Suprapubic skin (tissue), 4 donors: Measurements from ENCODE around the gene RNF145. TPM values are rescaled to one million over a fixed set of nuclear protein-coding genes. Genes with fewer than 3 reads are reported as not detected.

Experiments
- DNase-seq, 2 donors: peaks; one replicate each; pipeline ENCODE4 v3.0.0-alpha.2; 2019; ENCODE audit warnings: low spot score in 2 of 2
- H3K27ac ChIP-seq: fragments of 200-600 bp; sonication (generic); one replicate; pipeline ENCODE4 v1.5.1; 2019
- H3K27me3 ChIP-seq: fragments of 200-600 bp; sonication (generic); one replicate; pipeline ENCODE4 v1.5.1; 2019
- H3K36me3 ChIP-seq: fragments of 200-600 bp; sonication (generic); one replicate; pipeline ENCODE4 v1.5.1; 2019
- H3K4me1 ChIP-seq: fragments of 200-600 bp; sonication (generic); one replicate; pipeline ENCODE4 v1.5.1; 2019
- H3K4me3 ChIP-seq: fragments of 200-600 bp; sonication (generic); one replicate; pipeline ENCODE4 v1.5.1; 2019; ENCODE audit warnings: mild to moderate bottlenecking
- H3K9me3 ChIP-seq: fragments of 200-600 bp; sonication (generic); one replicate; pipeline ENCODE4 v1.5.1; 2019
- EP300 ChIP-seq: sonication (generic); formaldehyde crosslinking; IDR thresholded peaks from one replicate; pipeline ENCODE4 v1.6.1; 2017; ENCODE audit warnings: antibody characterized with exemption
- POLR2A ChIP-seq, 2 donors: fragments of 450-650 bp; IDR thresholded peaks; one replicate each; pipeline ENCODE4 v1.6.1; 2017; ENCODE audit warnings: antibody characterized with exemption in 2 of 2, mild to moderate bottlenecking in 2 of 2, moderate library complexity in 2 of 2
- POLR2AphosphoS5 ChIP-seq, 3 donors: sonication (generic); formaldehyde crosslinking; IDR thresholded peaks; one replicate each; pipeline ENCODE4 v1.6.1; 2017; ENCODE audit warnings: antibody characterized with exemption in 3 of 3
- WGBS: methylation state at CpG from one replicate; pipeline ENCODE4 v1.1.5; 2018; 5-methylcytosine and 5-hydroxymethylcytosine counted together
- total RNA-seq, 4 donors: library from RNA; depleted of rRNA; stranded (reverse); fragments of >200 nt; gene quantifications; one replicate each; pipeline ENCODE4 v1.1.0, GENCODE V29; 2016
- TF ChIP-seq, protein P1 (sequence below), 2 donors: fragments of 200-600 bp in 1 of 2; fragments of 450-650 bp in 1 of 2; sonication (generic) in 1 of 2; IDR thresholded peaks; one replicate each; pipeline ENCODE4 v1.5.1; 2016 to 2019; ENCODE audit warnings: antibody characterized with exemption in 2 of 2, mild to moderate bottlenecking in 1 of 2, moderate library complexity in 1 of 2

The RNF145 gene
- total RNA-seq, 4 donors from 2014 or later = 37.4 to 57.0 (median 48.2) TPM

DNA sequence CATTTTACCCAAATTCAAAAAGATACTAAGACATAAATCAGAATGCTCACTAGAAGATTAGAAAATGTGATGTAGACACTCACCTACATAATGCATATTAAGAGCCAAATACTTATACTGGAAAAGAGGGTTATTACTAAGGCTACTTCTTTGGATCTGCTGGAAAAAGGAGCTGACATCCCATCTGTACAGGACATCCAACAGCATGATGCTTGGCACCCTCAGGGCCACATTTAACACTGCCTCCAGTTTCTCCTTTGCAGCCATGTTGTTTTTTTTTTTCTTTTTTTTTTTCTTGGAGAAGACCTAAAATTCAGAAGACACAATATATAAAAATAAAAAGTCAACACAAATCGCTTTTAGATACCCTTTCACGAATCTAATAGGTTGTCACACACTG, 6.0 kb downstream of the RNF145 start:
- 86% methylated on average over 2 of the region's 2 CpGs for WGBS
- TF ChIP-seq EP300 = no peak
- TF ChIP-seq, protein P1, sequence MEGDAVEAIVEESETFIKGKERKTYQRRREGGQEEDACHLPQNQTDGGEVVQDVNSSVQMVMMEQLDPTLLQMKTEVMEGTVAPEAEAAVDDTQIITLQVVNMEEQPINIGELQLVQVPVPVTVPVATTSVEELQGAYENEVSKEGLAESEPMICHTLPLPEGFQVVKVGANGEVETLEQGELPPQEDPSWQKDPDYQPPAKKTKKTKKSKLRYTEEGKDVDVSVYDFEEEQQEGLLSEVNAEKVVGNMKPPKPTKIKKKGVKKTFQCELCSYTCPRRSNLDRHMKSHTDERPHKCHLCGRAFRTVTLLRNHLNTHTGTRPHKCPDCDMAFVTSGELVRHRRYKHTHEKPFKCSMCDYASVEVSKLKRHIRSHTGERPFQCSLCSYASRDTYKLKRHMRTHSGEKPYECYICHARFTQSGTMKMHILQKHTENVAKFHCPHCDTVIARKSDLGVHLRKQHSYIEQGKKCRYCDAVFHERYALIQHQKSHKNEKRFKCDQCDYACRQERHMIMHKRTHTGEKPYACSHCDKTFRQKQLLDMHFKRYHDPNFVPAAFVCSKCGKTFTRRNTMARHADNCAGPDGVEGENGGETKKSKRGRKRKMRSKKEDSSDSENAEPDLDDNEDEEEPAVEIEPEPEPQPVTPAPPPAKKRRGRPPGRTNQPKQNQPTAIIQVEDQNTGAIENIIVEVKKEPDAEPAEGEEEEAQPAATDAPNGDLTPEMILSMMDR (IDR thresholded peaks at IDR 0.05) = no peak
- TF ChIP-seq POLR2AphosphoS5 (IDR thresholded peaks at IDR 0.05) = no peak
- no peak for TF ChIP-seq POLR2A (IDR thresholded peaks at IDR 0.05)
- Histone ChIP-seq H3K9me3 (no peaks in the 10 kb centered on the region), H3K4me3 (no peak overlapping the region), H3K27me3 (no peaks in the 10 kb centered on the region), H3K36me3 (no peaks in the 10 kb centered on the region), H3K4me1 (peaks cover 56% of the 10 kb centered on the region), H3K27ac (no peak overlapping the region)
- DNase-seq = no peak

DNA sequence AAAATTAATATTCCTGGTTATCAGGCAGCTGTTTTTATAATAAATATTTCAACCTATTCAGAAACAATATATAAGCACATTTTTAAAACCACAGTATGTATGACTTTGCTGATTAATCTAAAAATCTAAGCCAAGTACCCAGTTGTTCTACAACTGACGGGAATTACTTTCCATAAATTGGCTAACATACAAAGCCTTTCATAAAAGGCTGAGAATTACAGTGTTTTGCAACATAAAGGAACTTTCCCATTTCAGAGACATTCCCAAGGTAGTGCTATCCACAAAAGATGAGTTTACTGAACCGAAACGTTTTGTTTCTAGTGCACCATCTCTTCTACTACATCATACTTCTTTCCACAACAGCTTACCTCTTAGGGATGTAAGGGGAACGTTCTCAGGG, 7.2 kb downstream of the RNF145 start:
- 64% methylated on average over 4 of the region's 4 CpGs for WGBS
- Histone ChIP-seq H3K9me3 (no peaks in the 10 kb centered on the region), H3K27me3 (no peaks in the 10 kb centered on the region), H3K4me3 (no peak overlapping the region), H3K4me1 (peaks cover 51% of the 10 kb centered on the region), H3K36me3 (no peaks in the 10 kb centered on the region), H3K27ac (no peak overlapping the region)
- TF ChIP-seq POLR2AphosphoS5 (IDR thresholded peaks at IDR 0.05) (no peak), POLR2A (IDR thresholded peaks at IDR 0.05) (no peak), EP300 (no peak)
- TF ChIP-seq, protein P1 (IDR thresholded peaks at IDR 0.05) = no peak
- DNase-seq = no peak

GRCh38 chr5:159199780-159200179, 9.6 kb downstream of the RNF145 start:
- Histone ChIP-seq H3K9me3 (no peaks in the 10 kb centered on the region), H3K4me3 (no peak overlapping the region), H3K27me3 (no peaks in the 10 kb centered on the region), H3K36me3 (peaks cover under 1% of the 10 kb centered on the region), H3K27ac (no peak overlapping the region), H3K4me1 (peaks cover 27% of the 10 kb centered on the region)
- DNase-seq = no peak
- no peak for TF ChIP-seq POLR2AphosphoS5 (IDR thresholded peaks at IDR 0.05)
- no peak for TF ChIP-seq POLR2A (IDR thresholded peaks at IDR 0.05)
- TF ChIP-seq, protein P1 (IDR thresholded peaks at IDR 0.05) = no peak
- TF ChIP-seq EP300 = no peak
- WGBS = 90% methylated on average over 2 of the region's 2 CpGs

GRCh38 chr5:159199225-159199624, 10.1 kb downstream of the RNF145 start:
- H3K36me3 ChIP-seq = peaks cover 6% of the 10 kb centered on the region
- no peaks in the 10 kb centered on the region for H3K9me3 ChIP-seq
- no peak for DNase-seq
- TF ChIP-seq EP300 (no peak), POLR2AphosphoS5 (IDR thresholded peaks at IDR 0.05) (no peak)
- 93% methylated on average over 3 of the region's 3 CpGs for WGBS
- no peaks in the 10 kb centered on the region for H3K27me3 ChIP-seq
- H3K4me3 ChIP-seq = no peak overlapping the region
- H3K4me1 ChIP-seq = peaks cover 21% of the 10 kb centered on the region
- no peak overlapping the region for H3K27ac ChIP-seq

DNA sequence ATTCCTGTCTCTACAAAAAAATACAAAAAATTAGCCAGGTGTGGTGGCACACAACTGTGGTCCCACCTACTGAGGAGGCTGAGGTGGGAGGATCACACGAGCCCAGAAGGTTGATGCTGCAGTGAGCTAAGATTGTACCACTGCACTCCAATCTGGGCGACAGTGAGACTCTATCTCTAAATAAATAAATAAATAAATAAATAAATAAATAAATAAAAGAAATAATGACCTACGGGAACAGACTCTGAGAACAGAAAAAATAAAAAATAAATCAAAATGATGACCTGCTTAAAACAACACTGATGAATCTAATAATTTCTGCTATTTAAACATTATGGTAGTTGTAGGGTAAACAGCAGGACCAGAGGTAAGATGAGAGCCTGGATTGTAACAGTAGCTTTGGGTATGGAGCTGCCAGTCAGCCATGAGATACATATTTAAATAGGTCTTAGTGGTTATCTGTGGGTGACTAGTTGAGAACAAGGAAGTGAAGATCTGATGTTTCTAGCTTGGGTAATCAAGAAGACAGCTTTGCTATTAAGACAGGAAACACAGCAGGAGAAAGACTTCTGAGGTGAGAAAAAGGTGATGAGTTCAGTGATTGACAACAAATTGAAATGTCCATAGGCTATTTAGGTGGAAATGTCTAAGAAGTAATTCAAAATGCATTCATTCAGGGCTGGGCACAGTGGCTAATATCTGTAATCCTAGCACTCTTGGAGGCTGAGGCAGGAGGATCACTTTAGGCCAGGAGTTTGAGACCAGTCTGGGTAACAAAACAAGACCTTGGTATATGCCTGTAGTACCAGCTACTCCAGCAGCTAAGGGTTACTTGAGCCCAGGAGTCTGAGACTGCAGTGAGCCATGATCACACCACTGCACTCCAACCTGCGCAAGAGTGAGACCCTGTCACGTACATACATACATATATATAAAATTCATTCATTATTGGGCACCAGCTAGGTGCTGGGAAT, 11.0 kb downstream of the RNF145 start:
- H3K4me1 ChIP-seq = peaks cover 13% of the 10 kb centered on the region
- no peak overlapping the region for H3K27ac ChIP-seq
- 98% methylated on average over 5 of the region's 5 CpGs for WGBS

More for the DNA sequence above, 11.0 kb downstream of the RNF145 start:
- Histone ChIP-seq H3K9me3 (no peaks in the 10 kb centered on the region), H3K4me3 (no peak overlapping the region), H3K27me3 (no peaks in the 10 kb centered on the region), H3K36me3 (peaks cover 11% of the 10 kb centered on the region)
- DNase-seq = no peak
- no peak for TF ChIP-seq POLR2A (IDR thresholded peaks at IDR 0.05)
- TF ChIP-seq POLR2AphosphoS5 (IDR thresholded peaks at IDR 0.05) = no peak
- no peak for TF ChIP-seq EP300
- TF ChIP-seq, protein P1 (IDR thresholded peaks at IDR 0.05) = no peak
